HG02938 (cell line): ENCODE data around the gene RNF13.
A peak's percentile ranks its signal among the peaks of the same experiment; 100 is the strongest.
"Not testable (repeated sequence)": the region's sequence is repeated elsewhere in the genome, so short reads cannot be mapped to it uniquely, and the experiment has no call there.

ENCODE experiments used
- ATAC-seq: cut with Tn5 transposase; IDR thresholded peaks from one replicate; pipeline ENCODE4 v1.9.1; 2021; ENCODE audit warnings: mild to moderate bottlenecking, moderate library complexity; ENCODE audit not compliant: unreplicated experiment

The RNF13 gene

DNA sequence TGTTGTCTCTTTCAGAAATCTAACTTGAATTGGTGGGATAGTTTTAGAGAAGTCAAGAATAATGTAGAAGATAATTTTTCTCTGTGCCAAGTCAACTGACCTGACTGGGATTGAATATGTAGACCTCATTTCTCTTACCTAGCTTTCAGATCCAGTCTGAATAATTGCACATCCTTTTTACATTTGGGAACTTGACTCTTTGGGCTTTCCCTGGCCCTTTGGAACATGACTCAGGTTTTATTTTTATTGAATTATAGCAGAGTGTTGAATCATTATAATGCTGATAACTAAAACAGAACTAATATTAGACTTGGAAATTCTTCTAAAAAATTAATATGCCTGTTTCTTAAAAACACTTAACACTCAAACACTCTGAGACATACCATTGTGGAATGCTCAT lies 81.2 kb downstream of the RNF13 start:
- no peak for ATAC-seq

DNA sequence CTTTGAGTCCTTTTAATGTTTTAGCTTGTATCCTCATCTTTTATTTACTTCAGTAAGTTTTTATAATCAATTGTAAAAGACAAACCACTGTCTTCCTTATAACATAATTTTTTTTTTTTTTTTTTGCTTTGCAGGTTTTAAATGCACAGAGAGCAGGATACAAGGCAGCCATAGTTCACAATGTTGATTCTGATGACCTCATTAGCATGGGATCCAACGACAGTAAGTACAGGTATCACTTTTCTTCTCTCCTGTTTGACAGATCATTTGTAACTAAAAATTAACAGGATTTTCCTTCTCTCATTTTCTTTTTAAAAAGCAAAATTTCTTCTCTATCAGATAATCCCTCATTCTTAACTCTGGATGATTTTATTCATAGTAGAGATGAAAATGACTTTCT lies 82.3 kb downstream of the RNF13 start:
- no peak for ATAC-seq

DNA sequence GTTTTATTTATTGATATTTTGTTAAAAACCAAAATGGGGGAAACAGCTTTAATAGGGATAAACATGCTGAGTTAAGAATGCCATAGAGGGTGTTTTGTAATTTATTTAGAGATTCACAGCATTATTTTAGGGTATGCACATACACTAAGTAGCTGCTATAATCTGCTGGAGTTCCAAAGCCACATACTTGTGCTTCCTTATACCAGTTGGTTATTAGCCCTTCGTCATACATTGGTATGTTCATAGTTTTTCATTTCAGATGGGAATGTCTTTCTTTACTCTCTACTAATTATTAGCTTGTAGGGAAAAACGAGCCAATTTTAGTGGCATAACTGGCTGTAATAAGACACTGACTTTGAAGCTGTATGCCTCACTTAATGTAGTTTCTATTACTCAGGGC lies 82.8 kb downstream of the RNF13 start:
- no peak for ATAC-seq

DNA sequence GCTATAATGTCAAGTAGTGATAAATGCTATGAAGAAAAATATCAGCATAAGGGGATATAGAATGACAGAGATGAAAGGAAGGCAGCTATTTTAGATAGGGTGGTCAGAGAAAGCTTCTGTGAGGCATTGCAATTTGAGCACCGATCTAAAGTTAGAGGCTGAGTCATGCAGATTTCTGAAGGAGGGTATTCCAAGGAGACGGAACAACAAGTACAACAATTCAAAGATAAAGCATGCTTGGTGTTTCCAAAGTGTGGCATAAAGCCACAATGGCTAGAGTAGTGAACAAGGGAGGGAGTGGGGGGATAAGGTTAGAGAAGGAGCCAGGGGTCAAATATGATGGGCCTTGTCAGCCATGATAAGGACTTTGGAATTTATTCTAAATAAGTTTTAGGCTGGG lies 85.8 kb downstream of the RNF13 start:
- no peak for ATAC-seq

GRCh38 chr3:149900322-149900721 lies 87.3 kb downstream of the RNF13 start:
- no peak for ATAC-seq

- ATAC-seq, result no peak
These were observed 88.8 kb downstream of the RNF13 start for GRCh38 chr3:149901770-149902169.

DNA sequence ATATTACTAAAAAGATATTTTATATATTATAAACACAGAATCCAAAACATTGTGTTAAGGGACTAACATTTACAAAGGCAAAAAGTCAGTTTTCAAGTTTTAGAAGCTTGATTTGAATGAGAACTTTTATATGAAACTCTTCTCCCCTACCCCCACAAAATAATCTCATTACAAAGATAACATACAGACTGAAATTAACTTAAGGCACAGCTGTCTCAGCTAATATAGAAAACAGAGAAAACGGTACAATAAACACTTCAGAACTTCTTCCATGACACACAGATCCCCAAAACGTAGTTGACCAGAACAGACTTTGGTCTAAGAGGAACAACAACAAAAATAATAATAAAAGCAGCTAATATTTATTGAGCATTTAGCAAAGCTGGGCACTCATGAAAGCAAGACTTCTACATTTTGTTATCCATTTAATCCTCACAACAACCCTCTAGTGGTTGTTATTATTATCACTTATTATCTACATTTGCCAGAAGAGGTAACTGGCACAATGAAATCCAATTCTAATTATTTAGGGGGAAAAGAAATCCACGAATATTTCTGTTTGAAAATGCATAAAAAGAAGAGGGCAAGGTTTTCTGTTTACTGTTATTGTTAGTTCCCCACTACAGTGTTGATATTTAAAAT lies 89.6 kb downstream of the RNF13 start:
- no peak for ATAC-seq

DNA sequence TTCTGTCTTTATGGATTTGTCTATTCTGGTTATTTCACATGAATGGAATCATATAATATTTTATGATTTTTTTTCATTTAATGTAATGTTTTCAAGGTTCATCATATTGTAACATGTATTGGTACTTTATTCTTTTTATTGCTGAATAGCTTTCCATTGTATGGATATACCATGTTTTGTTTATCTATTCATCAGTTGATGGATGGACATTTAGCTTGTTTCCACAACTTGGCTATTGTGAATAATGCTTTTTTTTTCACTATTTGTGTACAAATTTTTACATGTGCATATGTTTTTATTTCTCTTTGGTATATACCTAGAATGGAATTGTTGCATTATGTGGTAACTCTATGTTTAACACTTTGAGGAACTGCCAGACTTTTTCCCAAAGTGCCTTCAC lies 93.0 kb downstream of the RNF13 start:
- no peak for ATAC-seq

GRCh38 chr3:149908424-149908957 lies 95.5 kb downstream of the RNF13 start:
- no peak for ATAC-seq

GRCh38 chr3:149909923-149910322 lies 96.9 kb downstream of the RNF13 start:
- ATAC-seq, result no peak

GRCh38 chr3:149917124-149917667 lies 104.2 kb downstream of the RNF13 start:
- ATAC-seq, result no peak

GRCh38 chr3:149919509-149919908 lies 106.5 kb downstream of the RNF13 start:
- ATAC-seq, result no peak

GRCh38 chr3:149920119-149920518 lies 107.1 kb downstream of the RNF13 start:
- no peak for ATAC-seq

GRCh38 chr3:149933008-149933407 lies 120.0 kb downstream of the RNF13 start:
- no peak for ATAC-seq

- ATAC-seq, result no peak
These were observed 120.8 kb downstream of the RNF13 start for GRCh38 chr3:149933858-149934257.

GRCh38 chr3:149934524-149934923 lies 121.5 kb downstream of the RNF13 start:
- no peak for ATAC-seq

- ATAC-seq, result peak; percentile 69
These were observed 123.8 kb downstream of the RNF13 start for GRCh38 chr3:149936812-149937230.

DNA sequence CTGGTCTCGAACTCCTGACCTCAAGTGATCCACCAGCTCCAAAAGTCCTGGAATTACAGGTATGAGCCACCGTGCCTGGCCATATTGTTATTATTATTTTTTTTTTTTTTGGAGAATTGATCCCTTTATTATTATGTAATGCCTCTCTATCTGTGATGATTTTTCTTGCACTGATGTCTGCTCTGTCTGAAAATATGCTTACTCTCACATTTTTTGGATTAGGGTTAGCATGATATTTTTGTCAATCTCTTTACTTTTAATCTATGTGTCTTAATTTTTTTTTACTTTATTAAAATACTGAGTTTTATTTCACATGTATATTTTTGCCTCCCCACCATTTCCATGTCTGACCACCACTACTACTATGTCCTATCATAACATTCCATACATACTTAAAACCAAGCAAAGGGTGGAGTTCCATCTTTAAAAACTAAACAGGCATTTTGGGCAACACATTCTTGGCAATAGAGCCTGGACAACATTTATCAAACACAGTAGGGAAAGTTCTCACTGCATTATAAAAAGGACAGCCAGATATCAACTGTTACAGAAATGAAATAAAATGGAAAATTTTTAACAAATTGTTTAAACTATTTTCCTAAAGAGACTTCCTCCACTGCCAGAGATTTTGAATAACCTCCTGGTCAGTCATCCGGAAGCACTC lies 125.5 kb downstream of the RNF13 start:
- not testable (repeated sequence) for ATAC-seq

- no peak for ATAC-seq
These were observed 128.2 kb downstream of the RNF13 start for GRCh38 chr3:149941186-149941585.

DNA sequence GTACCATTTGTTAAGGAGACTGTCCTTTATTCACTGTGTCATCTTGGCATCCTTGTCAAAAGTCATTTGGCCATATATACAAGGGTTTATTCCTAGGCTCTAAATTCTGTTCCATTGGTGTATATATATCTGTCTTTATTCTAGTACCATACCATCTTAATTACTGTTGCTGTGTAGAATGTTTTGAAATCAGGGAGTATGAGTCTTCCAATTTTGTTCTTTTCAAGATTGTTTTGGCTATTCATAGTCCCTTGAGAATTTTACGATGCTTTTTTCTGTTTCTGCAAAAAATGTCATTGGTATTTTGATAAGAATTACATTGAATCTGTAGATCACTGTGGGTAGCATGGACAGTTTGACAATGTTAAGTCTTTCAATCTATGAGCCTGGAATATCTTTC lies 128.9 kb downstream of the RNF13 start:
- no peak for ATAC-seq

- no peak for ATAC-seq
These were observed 129.4 kb downstream of the RNF13 start for GRCh38 chr3:149942409-149942808.

DNA sequence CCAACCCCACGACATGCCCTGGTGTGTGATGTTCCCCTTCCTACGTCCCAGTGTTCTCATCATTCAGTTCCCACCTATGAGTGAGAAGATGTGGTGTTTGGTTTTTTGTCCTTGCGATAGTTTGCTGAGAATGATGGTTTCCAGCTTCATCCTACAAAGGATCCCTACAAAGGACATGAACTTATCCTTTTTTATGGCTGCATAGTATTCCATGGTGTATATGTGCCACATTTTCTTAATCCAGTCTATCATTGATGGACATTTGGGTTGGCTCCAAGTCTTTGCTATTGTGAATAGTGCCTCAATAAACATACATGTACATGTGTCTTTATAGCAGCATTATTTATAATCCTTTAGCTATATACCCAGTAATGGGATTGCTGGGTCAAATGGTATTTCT lies 131.0 kb downstream of the RNF13 start:
- not testable (repeated sequence) for ATAC-seq
